Amniotic epithelial cell (primary cell): ENCODE data around the gene DDOST.

Experiments used
- DNase-seq: peaks from one replicate; pipeline ENCODE4 v3.0.0-alpha.2; 2010; ENCODE audit warnings: low read depth

DDOST gene

DNA sequence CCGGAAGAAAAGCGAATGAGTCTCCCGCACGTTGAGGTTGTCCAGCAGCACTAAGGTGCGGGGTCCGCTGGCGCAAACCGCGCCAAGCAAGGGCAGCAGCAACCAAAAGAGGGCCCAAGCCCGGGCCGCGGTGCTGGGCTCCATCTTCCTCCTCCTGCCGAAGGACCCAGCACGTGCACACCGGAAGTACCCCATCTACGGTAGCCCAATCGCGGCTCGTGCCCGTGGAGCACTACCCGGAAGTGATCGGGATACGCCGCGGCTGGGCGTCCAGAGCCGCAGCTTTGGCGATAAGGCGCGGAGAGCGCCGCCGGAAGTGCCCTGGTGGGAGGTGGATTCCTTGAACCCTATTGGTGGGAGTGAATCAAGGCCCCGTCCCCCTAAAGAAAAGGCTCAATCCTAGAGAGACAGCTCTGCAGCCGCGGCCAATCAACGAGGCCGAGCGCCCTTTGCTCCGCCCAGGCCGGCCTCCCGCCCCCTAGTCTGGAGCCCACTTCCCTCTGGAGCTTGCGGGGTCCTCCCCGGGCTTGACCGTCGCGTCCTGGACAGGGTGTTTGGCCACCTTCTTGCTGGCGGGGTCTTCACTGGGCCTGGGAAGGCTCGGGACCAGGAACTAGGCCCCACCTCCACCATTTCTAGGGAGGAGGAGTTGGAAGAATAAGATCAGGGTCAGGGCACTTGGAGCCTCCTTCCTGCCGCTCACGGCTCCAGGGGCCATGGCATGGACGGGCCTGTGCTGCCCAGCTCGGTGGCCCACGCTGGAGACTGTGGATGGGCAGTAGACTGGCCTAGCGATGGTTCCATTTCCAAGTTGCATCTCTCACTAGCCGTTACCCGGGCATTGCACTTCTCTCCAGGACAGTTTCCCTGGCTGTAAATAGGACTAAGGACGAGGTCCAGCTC is at the start of gene DDOST:
TSS of gene DDOST (minus strand) at position 163 of the 903 bp plus-strand sequence. CDS start at position 144, 19 bp downstream.
- DNase-seq = peak; percentile 98

DNA sequence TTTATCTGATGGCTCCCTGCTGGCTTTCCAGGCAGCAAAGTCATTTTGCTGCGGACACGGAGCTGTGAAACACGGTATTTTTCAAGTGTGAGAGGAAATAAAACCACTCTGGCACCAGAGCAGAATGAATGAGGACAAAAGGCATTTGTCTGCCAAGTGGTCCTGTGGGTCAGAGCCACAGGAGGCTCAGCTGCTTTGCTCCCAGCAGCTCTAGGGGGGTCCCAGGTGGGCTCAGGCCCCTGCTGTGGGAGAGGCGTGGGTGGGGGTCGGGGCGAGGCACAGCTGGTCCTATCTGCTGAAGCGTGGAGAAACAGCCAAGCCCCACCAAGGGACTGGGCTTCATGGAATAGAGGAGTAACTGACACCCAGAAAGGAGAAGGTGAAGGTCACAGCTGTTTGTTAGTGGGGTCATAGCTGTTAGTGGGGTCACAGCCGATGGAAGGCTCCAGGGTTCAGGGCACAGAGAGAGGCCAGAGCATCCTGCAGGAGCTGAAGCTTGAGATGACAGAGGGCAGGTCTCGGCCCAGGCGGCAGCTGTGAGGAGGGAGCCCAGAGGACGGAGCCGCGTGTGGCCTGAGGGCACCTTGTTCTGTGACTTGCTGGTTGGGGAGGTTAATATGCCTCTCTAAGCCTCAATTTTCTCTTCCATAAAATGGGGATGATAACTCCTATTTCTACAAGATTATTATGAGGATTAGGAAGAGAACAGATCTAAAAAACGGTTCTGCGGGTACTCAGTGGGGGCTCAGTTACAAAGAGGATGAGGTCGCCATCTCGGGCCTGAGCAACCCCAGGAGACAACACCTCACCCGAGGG is 49.5 kb upstream of the DDOST start:
- DNase-seq = no peak

DNA sequence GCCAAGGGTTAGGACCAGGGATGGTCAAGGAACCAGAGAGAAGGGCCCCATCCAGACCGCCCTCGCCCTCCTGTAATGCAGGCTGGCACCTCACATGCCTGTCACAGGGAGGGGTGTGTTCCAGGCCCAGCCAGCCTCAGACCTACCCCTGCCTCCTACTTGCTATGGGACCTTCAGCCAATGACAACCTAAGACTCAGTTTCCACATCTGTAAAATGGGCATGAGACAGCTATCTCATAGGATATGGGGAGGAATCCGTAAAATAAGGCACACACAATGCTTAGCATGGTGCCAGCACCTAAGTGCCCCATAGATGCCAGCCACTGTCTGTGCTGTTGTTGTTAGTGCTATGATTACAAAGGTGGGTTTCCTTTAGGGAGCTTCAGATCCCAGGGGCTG is 48.7 kb upstream of the DDOST start:
- DNase-seq = no peak

DNA sequence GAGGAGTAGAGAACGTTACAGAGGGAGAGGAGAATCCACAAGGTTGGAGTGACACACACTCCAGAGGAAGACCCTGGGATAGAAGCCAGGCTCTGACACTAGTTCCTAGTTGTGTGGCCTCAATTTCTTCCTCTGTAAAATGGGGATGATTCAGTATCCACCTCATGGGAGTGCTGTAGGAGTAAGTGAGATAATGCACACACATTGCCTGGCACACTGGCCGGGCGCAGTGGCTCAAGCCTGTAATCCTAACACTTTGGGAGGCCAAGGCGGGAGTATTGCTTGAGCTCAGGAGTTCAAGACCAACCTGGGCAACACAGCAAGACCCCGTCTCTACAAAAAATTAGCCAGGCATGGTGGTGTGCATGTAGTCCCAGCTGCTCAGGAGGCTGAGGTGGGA is 47.7 kb upstream of the DDOST start:
- no peak for DNase-seq

DNA sequence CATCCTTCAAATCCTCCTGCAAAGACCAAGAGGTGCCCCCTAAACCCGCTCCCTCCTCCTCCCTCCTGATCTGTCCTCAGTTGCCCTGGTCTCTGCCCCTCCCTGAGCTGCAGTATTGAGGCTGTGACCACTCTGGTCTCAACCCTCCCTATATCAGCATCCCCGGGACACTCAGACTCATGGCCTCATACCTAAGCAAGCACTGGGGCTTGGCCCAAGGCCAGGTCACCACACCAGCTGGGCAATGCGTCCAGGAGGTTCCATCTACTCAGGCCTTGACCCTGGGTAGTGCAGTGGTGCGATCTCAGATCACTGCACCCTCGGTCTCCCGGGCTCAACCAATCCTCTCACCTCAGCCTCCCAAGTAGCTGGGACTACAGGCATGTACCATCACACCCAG is 46.9 kb upstream of the DDOST start:
- DNase-seq = no peak

DNA sequence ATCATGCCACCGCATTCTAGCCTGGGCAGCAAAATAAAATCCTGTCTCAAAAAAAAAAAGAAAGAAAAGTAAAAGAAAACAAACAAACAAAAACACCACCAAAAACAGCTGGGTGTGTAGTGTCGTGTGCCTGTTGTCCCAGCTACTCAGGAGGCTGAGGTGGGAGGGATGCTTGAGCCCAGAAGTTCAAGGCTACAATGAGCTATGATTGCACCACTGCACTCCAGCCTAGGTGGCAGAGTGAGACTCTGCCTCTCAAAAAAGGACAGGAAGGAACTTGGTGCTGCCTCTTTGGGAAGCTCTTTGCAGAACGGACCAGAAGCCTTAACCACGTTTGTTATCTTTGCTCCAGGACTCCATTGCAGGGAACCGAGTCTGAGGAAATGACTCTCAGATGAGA is 45.7 kb upstream of the DDOST start:
- no peak for DNase-seq

DNA sequence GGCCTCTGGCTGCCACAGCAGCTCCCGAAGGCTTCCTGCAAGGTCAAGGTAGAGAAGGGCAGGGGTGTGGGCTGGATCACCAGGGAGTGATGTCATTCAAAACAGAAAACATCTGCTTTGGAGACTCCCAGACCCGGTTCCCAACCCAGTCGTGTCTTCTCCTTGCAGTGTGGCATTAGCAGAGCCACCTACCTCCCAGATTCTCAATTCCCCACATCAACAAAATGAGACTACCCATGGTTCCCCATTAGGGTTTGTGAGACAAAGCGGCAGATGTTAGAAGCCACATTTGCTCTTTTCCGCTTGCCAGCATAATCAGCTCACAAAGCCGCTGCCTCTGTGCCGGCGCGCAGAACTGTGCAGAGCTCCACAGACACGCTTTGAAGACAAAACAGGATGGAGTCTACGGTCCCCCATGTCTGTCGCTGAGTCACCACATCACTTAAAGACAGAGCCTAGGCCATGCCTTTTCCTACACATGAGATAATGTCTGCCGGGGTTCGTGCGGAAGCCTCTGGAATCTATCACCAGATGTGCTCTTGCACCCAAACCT is 44.1 kb upstream of the DDOST start:
- no peak for DNase-seq

DNA sequence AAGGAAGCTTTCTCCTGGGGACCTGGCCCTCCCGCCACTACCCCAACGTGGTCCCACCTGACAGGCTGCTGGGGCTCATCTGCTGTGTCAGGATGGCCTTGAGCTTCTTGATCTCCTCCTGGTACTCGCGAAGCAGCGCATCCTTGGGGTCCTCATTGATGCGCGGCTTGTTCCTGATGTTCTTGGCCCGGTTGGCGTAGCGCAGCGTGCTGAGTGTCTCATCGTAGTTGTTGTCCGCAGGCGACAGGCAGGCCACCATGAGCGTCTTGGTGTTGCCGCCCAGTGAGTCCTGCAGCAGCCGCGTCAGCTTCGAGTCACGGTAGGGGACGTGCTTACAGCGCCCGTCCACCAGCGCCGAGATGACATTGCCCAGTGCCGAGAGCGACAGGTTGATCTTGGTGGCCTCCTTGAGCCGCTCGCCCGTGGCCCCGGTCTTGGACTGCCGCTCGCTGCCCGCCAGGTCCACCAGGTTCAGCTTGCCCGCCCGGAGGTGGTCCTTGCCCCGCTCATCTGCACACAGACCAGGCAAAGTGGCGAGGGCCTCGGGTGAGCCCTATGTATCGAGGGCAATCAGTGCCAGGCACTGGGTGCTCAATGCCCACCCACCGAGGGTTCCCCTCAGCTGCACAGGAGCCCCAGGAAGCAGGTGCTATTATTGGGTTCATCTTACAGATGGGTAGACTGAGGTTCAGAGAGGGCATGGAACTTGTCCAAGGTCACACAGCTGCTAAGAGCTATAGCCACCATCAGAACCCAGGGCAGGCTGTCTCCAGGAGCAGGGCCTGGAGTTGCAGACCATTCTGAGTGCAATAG is 43.4 kb upstream of the DDOST start:
- no peak for DNase-seq

DNA sequence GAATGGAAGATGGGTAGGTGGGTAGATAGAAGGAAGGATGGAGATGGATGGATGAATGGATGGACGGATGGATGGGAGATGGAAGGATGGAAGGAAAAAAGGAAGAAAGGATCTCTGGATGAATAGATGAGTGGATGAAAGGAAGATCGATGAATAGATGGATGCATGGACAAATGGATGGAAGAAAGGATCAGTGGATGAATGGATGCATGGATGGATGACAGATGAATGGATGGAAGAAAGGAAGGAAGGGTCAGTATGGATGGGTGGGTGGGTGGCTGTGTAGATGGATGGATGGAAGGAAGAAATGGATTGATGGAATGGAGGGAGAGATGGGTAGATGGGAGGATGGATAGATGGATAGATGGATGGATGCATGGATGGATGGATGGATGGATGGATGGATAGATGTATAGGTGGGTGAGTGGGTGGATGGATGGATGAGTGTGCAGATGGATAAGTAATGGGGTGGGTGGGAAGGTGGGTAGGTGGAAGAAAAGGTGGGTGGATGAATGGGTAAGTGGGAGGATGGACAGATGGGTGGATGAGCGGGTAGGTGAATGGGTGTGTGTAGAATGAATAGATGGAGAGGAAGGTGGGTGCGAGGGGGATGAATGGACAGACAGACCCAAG is 42.1 kb upstream of the DDOST start:
- DNase-seq = no peak

DNA sequence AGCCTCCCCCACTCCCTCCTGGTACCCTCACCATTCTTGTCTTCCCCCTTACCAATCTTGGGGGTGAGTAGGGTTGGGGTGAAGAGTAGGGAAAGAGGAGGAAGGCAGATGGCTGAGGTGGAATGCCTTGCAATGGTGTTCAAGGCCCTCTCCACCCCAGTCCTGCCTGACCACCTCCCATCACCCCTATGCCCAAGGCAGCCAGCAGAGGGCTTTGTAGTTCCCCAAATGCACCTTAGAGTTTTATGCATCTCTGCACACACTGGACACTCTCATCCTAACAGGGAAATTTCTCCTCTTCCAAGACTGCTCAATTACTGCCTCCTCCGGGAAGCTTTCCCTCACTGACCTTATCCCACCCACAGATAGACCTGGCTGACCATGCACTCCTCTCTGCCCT is 41.2 kb upstream of the DDOST start:
- DNase-seq = peak; percentile 33

DNA sequence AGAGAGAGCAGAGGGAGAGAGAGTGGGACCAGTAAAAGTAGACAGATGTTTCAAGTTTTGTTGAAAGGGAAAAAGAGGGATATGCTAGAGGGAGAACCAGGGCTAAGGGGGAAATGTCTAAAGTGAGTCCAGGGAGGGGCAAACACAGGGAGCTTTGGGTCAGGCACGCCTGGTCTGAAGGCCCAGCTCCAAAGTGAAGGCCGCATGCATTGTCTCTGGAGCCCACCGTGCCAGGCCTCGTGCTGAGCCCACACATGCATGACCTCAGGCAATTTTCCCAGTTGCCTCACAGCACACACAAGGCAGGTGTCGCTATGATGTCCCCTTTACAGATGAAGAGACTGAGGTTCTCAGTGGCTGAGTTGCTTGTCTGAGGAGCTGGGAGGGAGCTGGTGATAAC is 40.7 kb upstream of the DDOST start:
- DNase-seq = no peak

DNA sequence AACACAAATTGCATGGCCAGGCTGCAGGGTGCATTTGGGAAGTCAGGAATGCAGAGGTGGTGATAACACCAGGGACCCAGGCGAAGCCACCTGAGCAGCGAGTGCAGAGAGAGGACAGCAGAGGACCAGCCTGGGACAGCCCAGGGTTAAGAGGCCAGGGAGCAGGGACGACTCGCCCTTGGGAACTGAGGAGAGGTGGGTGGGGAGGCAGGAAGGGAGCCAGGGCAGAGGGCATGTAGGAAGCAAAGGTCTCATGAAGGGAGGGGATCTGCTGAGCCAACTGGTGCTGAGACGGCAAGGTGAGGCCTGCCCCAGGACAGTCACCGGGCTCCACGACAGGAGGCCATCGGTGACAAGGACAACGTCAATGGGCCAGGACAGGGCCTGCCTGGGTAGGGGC is 40.3 kb upstream of the DDOST start:
- no peak for DNase-seq

DNA sequence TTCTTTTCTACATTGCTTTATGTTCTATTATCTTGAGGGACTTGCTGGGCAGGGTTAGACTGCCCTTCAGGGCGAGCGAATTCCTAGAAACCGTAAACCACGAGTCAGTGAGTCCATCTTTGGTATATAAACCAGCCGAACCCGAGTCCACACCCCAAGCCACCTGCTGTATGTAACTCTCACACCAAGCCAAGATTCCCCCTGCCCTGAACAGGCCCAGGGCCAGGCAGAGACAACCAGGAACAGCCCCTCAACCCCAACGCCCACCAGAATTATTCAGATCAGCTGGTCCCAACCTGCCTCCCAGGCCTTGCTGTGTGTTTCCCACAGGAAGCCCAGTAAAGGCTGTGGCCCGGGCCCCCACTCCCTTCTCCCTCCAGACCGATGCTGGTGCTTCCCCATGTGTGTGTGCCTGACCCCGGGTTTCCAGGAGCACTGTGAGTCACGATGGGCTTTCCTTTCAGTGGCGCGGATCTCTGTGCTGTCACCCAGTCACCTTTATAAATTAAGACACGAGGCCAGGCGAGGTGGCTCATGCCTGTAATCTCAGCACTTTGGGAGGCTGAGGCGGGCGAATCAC is 39.6 kb upstream of the DDOST start:
- no peak for DNase-seq

DNA sequence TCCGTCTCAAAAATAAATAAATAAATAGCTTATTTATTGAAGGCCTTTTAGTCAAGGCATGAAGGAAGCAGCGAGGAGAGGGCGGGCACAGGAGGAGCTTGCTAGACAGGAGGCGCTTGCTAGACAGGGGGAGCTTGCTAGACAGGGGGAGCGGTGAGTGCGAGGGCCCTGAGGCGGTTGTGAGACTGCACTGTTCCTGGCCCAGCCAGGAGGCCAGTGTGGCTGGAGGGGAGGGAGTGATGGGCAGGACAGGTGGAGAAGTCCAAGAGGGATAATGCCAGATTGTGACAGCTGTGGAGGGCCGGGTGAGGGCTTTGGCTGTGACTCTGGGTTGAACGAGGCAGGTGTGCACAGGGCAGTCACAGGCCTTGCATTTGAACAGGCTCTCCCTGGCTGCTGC is 38.4 kb upstream of the DDOST start:
- no peak for DNase-seq

DNA sequence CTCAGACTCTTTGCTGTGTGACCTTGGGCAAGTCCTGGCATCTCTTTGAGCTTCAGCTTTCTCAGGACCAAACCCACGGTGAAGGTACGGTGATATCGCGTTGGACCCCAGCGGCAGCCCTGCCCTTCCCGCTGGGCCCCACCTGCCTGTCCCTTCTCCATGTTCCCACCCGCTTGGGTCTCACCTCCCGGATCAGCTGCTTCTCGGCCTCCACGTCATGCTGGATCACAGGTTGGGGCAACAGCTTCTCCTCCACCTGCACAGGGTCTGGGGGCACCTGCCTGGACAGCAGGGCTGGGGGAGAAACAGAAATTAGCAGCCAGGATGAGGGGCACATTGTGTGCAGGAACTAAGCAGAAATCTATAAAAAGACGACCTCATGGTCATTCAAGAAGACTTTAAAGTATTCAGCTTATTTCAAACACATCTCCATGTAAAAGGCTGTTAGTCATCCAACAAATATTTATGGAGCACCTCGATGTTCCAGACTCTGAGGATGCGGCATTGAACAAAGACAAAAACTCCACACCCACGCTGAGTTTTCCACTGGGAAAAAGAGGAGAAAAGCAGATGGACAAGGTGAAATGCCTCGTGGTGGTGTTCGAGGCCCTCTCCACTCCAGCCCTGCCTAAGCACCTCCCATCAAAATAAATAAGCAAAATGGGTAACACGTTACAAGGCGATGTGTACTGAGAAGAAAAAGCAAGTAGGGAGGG is 37.2 kb upstream of the DDOST start:
- DNase-seq = peak; percentile 76

DNA sequence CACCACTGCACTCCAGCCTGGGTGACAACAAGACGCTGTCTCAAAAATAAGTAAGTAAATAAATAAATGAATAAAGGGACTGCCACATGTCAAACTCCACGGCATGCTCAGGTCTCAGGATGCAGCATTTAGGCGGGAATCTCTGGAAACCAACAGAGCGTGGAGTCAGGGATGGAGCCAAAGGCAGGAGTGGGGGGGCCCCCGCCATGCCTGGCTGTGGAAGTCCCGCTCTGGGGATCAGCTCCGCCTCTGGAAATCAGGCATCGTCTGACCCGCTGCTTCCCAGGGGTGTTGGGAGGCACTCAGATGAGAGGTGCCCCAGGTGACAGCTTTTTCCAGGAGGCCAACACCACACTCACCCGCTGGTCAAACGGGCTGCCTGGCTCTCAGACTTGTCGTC is 36.4 kb upstream of the DDOST start:
- no peak for DNase-seq

DNA sequence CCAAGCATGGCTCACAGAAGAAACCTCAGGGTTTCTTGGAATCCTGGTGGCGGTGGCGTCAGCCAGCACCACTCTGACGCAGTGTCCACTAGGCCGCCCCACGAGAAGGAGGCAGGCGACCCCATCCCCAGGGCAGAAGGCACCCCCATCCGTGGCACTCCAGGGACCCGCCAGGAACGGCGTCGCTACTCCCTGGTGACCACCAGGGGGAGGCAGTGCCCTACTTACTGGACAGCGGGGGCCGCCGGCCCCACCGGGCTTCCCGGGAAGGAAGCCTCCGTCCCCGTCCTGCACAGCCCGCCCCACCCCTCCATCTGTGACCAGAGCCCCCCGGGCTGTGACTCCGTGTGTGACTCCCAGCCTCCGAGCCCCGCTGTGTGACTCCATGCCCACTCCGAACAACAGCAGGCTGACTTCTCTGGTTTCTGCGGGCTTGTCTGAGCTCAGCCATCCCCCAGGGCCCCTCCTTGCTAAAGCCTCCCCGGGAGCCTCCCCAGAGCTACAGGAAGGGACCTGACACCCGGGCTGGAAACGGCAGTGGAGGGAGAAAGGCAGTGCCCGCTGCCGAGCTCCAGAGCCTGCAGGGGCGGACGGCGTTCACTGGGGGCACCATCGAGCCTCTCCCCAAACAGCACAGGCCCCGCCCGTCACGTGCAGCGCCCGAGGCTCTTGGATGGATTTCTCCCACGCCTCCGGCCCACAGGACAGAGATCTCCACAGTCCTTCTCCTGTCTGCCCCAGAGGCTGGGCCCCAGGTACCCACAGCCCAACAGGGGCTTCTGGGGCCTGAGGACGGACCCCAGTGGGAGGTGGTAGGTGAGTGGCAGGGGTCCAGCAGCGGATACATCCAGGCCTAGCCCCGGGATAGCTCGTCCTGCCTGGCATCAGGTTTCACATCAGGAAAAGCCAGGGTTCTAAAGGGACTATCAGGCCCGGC is 35.5 kb upstream of the DDOST start:
- peak; percentile 85 for DNase-seq

DNA sequence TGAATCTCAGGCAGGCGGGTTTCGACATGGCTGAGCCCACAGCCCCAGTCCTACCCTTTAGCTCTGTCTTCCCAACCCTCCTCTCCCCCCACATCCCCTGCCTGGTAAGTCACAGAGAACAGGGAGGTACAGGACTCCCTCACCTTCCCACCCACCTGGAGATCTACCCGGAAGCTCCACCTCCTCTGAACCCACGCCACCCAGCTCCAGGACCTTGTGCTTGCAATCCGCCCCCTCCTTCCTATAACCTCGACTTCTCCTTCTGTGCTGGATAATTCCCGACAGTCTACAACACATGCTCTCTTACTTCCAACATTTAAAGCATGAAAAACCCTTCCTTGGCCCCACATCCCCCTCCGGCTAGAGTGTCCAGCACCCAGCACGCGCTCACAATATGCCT is 34.3 kb upstream of the DDOST start:
- DNase-seq = no peak

DNA sequence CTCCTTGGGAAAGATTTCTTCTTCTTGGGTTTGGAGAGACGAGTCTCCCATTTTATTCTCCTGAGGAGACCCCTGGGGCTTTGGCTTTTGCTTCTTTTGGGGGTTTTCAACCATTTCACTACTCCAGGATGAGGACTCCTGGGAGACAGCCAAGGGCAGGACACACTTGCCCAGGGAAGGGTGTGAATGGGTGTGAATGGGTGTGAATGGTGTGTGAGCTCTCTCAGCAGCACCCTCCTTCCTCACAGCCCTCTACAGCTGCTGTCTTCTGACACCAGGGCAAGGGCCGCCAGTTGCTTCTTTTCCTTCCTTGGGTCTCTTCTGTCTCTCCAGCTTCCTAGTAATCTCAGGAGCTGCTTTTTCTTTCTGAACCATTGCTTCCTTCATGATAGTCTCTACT is 32.5 kb upstream of the DDOST start:
- no peak for DNase-seq
